Measurements from ENCODE around the gene CACNA1A. TPM values are rescaled to one million over a fixed set of nuclear protein-coding genes. Genes with fewer than 3 reads are reported as not detected.

The CACNA1A gene
- total RNA-seq, 3 donors from 2014 or later, result 2.3 to 10.1 (median 5.7) TPM

DNA sequence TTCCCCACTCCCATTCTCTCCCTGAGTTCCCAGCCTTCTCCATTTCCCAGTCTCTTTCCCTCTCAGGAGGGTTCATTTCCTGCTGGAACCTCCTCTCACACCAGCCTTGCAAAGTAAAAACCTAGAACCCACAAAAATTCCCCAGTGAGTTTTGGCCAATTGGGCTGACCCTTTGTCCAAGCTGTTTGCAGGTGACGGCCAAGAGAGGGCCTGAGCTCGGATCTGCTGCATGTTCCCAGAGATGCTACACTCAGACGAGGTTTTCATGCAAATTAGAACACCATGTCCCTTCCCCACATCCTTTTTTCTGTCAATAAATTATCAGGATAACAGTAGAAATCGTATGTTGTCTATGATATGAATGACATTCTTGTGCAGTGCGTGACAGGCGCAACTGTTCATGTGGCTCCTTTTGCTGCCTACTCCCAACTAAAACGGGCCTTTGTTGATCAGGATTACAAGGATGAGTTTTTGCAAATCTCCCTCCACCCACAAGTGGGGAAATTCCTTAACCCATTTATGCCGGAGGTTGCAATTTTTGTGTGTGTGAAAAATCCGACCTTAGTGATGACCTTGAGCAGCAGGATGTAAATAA, 149.5 kb downstream of the CACNA1A start:
- H3K4me3 ChIP-seq, result no peak overlapping the region
- H3K9me3 ChIP-seq, result peaks cover 7% of the 10 kb centered on the region
- no peaks in the 10 kb centered on the region for H3K36me3 ChIP-seq (ENCODE audit: low read depth)
- no peak for ATAC-seq
- no peaks in the 10 kb centered on the region for H3K4me1 ChIP-seq (ENCODE audit: low read depth)
- no peak for DNase-seq
- TF ChIP-seq, protein P1, sequence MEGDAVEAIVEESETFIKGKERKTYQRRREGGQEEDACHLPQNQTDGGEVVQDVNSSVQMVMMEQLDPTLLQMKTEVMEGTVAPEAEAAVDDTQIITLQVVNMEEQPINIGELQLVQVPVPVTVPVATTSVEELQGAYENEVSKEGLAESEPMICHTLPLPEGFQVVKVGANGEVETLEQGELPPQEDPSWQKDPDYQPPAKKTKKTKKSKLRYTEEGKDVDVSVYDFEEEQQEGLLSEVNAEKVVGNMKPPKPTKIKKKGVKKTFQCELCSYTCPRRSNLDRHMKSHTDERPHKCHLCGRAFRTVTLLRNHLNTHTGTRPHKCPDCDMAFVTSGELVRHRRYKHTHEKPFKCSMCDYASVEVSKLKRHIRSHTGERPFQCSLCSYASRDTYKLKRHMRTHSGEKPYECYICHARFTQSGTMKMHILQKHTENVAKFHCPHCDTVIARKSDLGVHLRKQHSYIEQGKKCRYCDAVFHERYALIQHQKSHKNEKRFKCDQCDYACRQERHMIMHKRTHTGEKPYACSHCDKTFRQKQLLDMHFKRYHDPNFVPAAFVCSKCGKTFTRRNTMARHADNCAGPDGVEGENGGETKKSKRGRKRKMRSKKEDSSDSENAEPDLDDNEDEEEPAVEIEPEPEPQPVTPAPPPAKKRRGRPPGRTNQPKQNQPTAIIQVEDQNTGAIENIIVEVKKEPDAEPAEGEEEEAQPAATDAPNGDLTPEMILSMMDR (IDR thresholded peaks at IDR 0.05), result no peak
- intact Hi-C loops (cut with DNase I, micrococcal nuclease), result no loop called here

DNA sequence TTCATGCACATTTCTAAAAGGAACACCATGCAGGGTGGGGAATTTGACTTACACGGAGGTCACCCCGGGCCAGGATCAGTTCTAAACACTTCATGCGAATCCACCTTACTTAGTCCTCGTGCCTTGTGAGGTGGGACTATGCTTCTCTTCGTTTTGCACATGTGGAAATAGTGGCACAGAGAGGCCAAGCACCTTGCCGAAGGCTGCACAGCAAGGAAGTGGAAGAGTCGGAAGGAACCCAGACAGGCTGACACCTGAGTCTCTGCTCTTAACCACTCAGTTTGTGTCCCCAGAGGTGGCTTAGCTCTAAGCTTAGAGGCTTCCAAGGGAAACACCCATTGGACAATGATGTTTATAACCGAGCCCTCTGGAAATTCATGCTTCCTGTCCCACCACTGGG, 150.1 kb downstream of the CACNA1A start:
- intact Hi-C loops (cut with DNase I, micrococcal nuclease), result no loop called here
- TF ChIP-seq, protein P1 (IDR thresholded peaks at IDR 0.05), result no peak
- H3K4me3 ChIP-seq, result no peak overlapping the region
- no peaks in the 10 kb centered on the region for H3K4me1 ChIP-seq (ENCODE audit: low read depth)
- DNase-seq, result no peak
- H3K36me3 ChIP-seq (ENCODE audit: low read depth), result no peaks in the 10 kb centered on the region
- H3K9me3 ChIP-seq, result peaks cover 7% of the 10 kb centered on the region
- ATAC-seq, result no peak

DNA sequence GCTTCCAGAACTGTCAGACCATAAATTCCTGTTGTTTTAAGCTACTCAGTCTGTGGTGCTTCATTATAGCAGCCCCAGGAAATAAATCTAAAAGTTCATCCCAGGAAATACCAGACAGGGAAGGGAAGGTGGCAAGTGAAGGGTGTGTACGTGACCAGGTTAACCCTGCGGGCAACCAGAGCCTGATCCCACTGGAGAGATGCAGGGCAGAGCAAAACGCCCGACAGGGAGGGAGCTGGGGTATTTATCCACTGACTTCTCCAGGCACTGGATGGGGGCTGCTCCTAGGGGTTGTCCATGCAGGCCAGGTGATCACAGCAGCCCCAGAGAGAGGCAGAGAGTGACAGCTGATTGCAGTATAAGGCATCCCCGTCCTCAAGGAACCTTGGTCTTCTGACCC, 150.9 kb downstream of the CACNA1A start:
- H3K4me3 ChIP-seq, result no peak overlapping the region
- TF ChIP-seq, protein P1 (IDR thresholded peaks at IDR 0.05), result no peak
- intact Hi-C loops (cut with DNase I, micrococcal nuclease), result no loop called here
- peaks cover 7% of the 10 kb centered on the region for H3K9me3 ChIP-seq
- DNase-seq (no peak), ATAC-seq (no peak)
- no peaks in the 10 kb centered on the region for H3K36me3 ChIP-seq (ENCODE audit: low read depth)
- no peaks in the 10 kb centered on the region for H3K4me1 ChIP-seq (ENCODE audit: low read depth)

DNA sequence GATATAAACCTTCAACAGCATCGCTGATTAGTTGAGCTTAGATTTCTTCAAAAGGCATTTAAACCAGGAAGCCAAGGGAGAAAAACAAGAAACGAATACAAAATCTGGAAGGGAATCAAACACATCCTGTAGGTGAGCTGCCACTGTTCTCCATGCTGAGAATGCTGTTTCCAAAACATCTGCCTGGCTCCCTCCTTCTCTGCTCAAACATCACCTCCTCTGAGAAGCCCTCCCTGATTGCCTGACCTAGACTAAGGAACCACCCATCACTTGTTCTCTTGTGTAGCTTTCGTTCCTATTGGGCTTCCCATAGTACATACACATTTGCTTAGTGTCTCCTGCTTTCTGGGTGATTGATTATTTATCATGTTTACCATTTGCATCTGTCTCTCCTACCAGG, 152.7 kb downstream of the CACNA1A start:
- no peak for ATAC-seq
- intact Hi-C loops (cut with DNase I, micrococcal nuclease), result no loop called here
- TF ChIP-seq, protein P1 (IDR thresholded peaks at IDR 0.05), result no peak

DNA sequence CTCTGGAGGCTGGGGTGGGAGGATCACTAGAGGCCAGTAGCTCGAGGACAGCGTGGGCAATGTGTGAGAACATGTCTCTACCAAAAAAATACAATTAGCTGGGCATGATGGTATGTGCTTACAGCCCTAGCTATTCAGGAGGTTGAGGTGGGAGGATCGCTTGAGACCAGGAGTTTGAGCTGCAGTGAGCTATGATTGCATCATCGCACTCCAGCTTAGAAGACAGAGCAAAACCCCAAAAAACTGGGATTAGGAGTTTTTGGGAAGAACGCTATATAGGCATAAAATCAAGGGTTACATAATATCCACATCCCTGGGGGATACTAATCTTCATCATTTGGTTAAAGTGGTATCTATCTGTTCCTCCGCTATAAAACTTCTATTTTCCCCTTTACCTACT, 155.5 kb downstream of the CACNA1A start:
- Histone ChIP-seq H3K9me3 (peaks cover 4% of the 10 kb centered on the region), H3K4me3 (no peak overlapping the region), H3K4me1 (ENCODE audit: low read depth) (no peaks in the 10 kb centered on the region), H3K36me3 (ENCODE audit: low read depth) (no peaks in the 10 kb centered on the region)
- TF ChIP-seq, protein P1 (IDR thresholded peaks at IDR 0.05), result no peak
- ATAC-seq, result no peak
- no peak for DNase-seq
- intact Hi-C loops (cut with DNase I, micrococcal nuclease), result no loop called here

More for the DNA sequence above, 152.7 kb downstream of the CACNA1A start:
- Histone ChIP-seq H3K9me3 (peaks cover 4% of the 10 kb centered on the region), H3K36me3 (ENCODE audit: low read depth) (no peaks in the 10 kb centered on the region), H3K4me1 (ENCODE audit: low read depth) (no peaks in the 10 kb centered on the region), H3K4me3 (no peak overlapping the region)
- DNase-seq, result no peak

DNA sequence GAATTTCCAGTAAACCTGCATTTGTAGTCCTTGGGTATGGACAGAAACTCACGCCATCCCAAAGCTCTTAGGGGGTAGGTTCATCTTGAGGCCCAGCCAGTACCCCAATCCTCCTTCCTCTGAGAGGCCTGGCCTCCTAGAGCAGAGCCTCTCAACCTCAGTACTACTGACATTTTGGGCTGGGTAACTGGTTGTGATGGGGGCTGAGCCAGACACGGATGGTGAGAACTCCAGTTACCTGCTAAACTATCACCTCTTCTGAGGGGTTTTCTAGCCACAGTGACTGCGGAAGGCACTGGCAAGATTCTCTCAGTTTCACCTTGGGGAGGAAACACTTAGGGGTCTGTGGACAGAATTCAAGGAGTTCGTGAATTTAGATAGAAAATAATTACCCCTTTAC, 156.2 kb downstream of the CACNA1A start:
- TF ChIP-seq, protein P1 (IDR thresholded peaks at IDR 0.05), result no peak
- no peaks in the 10 kb centered on the region for H3K4me1 ChIP-seq (ENCODE audit: low read depth)
- ATAC-seq (no peak), DNase-seq (no peak)
- peaks cover 4% of the 10 kb centered on the region for H3K9me3 ChIP-seq
- H3K36me3 ChIP-seq (ENCODE audit: low read depth), result no peaks in the 10 kb centered on the region
- no peak overlapping the region for H3K4me3 ChIP-seq
- intact Hi-C loops (cut with DNase I, micrococcal nuclease), result no loop called here

Measured in mucosa of descending colon (tissue), 3 donors.